ENCODE results near the gene KEAP1.
"Not testable (repeated sequence)": the region's sequence is repeated elsewhere in the genome, so short reads cannot be mapped to it uniquely, and the experiment has no call there.

KEAP1 gene

GRCh38 chr19:10462042-10462441 is 41.1 kb downstream of the KEAP1 start:
- not testable (repeated sequence) for H3K4me3 ChIP-seq (ENCODE audit: insufficient read depth in 1 of 2, low read depth in 1 of 2, low read length in 2 of 2); H3K27ac ChIP-seq (ENCODE audit: low read length, poor library complexity, severe bottlenecking); H2AK5ac ChIP-seq (ENCODE audit: low read length, severe bottlenecking); H2BK120ac ChIP-seq (ENCODE audit: low read depth, low read length); H4K8ac ChIP-seq (ENCODE audit: low read length); H2AFZ ChIP-seq (ENCODE audit: low read depth, low read length); H2BK5ac ChIP-seq (ENCODE audit: low read depth, low read length, poor library complexity, severe bottlenecking); H2BK12ac ChIP-seq (ENCODE audit: low read length in 2 of 2); H3K27me3 ChIP-seq (ENCODE audit: control insufficient read depth in 1 of 2, insufficient read depth in 1 of 2, low read length in 2 of 2); H3K4me2 ChIP-seq (ENCODE audit: low read length, poor library complexity, severe bottlenecking); H2BK15ac ChIP-seq (ENCODE audit: low read depth, poor library complexity, severe bottlenecking); H3K79me1 ChIP-seq (replicated peaks; ENCODE audit: low read length, poor library complexity, severe bottlenecking); H3K4ac ChIP-seq (ENCODE audit: low read depth in 1 of 2, low read length in 2 of 2); H3K9me3 ChIP-seq (ENCODE audit: control insufficient read depth, low read length); H3K23ac ChIP-seq (ENCODE audit: low read length in 2 of 2); H3K14ac ChIP-seq (ENCODE audit: low read length in 2 of 2); H3K9ac ChIP-seq (ENCODE audit: low read length); DNase-seq; H3K4me1 ChIP-seq (ENCODE audit: control insufficient read depth, insufficient read depth, low read depth, low read length); H4K91ac ChIP-seq (ENCODE audit: low read length)
- 96% methylated on average over 10 of the region's 15 CpGs for WGBS
- Histone ChIP-seq H3K36me3 (ENCODE audit: control insufficient read depth in 1 of 2, insufficient read depth in 2 of 2, low read depth in 1 of 2, low read length in 2 of 2) (peaks cover 13 to 24% of the 10 kb centered on the region in 2 experiments), H3K18ac (ENCODE audit: low read depth in 1 of 2, low read length in 2 of 2) (peak overlapping the region in 1 of 2 experiments; percentile 50)

DNA sequence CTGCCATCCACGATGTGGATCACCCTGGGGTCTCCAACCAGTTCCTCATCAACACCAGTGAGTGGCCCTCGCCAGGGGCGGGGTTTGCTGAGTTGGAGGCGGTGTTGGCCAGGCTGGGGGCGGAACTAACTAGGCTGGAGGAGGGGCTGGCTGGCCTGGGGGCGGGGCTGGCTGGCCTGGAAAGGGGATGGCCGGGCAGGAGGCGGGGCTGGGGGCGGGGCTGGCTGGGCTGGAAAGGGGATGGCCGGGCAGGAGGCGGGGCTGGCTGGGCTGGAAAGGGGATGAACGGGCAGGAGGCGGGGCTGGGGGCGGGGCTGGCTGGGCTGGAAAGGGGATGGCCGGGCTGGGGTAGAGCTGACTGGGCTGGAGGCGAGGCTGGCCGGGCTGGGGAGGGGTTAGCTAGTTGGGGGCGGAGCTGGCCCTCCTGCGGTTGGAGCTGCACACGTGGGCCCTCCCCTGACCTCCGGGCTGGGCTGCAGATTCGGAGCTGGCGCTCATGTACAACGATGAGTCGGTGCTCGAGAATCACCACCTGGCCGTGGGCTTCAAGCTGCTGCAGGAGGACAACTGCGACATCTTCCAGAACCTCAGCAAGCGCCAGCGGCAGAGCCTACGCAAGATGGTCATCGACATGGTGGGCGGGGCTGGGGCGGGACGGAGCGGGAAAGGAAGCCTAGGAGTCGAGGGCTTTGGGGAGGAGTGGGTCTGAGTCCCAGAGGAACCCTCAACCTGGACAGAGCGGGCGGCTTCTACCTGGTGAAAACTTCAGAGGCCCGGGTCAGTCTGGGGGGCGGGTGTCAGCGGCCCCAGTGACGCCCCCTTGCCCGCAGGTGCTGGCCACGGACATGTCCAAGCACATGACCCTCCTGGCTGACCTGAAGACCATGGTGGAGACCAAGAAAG is 41.9 kb downstream of the KEAP1 start:
- Histone ChIP-seq H4K8ac (ENCODE audit: low read length) (no peak overlapping the region), H3K9me3 (ENCODE audit: control insufficient read depth, low read length) (no peaks in the 10 kb centered on the region), H2BK120ac (ENCODE audit: low read depth, low read length) (no peak overlapping the region), H3K18ac (ENCODE audit: low read depth in 1 of 2, low read length in 2 of 2) (peak overlapping the region in 1 of 2 experiments; percentile 50), H3K9ac (ENCODE audit: low read length) (no peak overlapping the region), H4K91ac (ENCODE audit: low read length) (no peak overlapping the region), H3K36me3 (ENCODE audit: control insufficient read depth in 1 of 2, insufficient read depth in 2 of 2, low read depth in 1 of 2, low read length in 2 of 2) (peaks cover 9 to 19% of the 10 kb centered on the region in 2 experiments), H2BK15ac (ENCODE audit: low read depth, poor library complexity, severe bottlenecking) (no peak overlapping the region), H3K23ac (ENCODE audit: low read length in 2 of 2) (no peak overlapping the region), H3K4me1 (ENCODE audit: control insufficient read depth, insufficient read depth, low read depth, low read length) (peaks cover 9% of the 10 kb centered on the region), H2AFZ (ENCODE audit: low read depth, low read length) (peak overlapping the region; percentile 81), H2BK5ac (ENCODE audit: low read depth, low read length, poor library complexity, severe bottlenecking) (no peak overlapping the region), H3K14ac (ENCODE audit: low read length in 2 of 2) (no peak overlapping the region), H2AK5ac (ENCODE audit: low read length, severe bottlenecking) (no peak overlapping the region), H3K79me1 (replicated peaks; ENCODE audit: low read length, poor library complexity, severe bottlenecking) (no peaks in the 10 kb centered on the region), H3K4ac (ENCODE audit: low read depth in 1 of 2, low read length in 2 of 2) (no peak overlapping the region), H2BK12ac (ENCODE audit: low read length in 2 of 2) (peak overlapping the region in 1 of 2 experiments; percentile 57), H3K4me2 (ENCODE audit: low read length, poor library complexity, severe bottlenecking) (peak overlapping the region; percentile 98), H3K27me3 (ENCODE audit: control insufficient read depth in 1 of 2, insufficient read depth in 1 of 2, low read length in 2 of 2) (no peaks in the 10 kb centered on the region), H3K27ac (ENCODE audit: low read length, poor library complexity, severe bottlenecking) (no peak overlapping the region), H3K4me3 (ENCODE audit: insufficient read depth in 1 of 2, low read depth in 1 of 2, low read length in 2 of 2) (peak overlapping the region; percentile 45 to 61)
- peak; percentile 93 for DNase-seq
- WGBS = 13% methylated on average over 43 of the region's 45 CpGs

GRCh38 chr19:10460714-10461046 is 42.5 kb downstream of the KEAP1 start:
- H2BK5ac ChIP-seq (ENCODE audit: low read depth, low read length, poor library complexity, severe bottlenecking) = no peak overlapping the region
- 45% methylated on average over 7 of the region's 8 CpGs for WGBS

DNA sequence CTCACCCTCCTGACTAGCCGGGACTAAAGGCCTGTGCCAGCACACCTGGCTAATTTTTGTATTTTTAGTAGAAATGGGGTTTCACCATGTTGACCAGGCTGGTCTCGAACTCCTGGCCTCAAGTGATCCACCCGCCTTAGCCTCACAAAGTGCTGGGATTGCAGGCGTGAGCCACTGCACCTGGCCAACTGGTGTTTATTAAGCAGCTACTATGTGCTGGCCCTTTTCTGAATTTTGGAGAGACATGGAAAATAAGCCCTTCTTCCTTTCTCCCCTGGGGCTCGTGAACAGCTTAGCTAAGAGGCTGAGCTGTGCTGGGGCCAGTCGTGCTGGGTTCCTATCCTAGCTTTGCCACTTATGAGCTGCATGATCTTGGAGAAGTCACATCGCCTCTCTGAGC is 44.4 kb downstream of the KEAP1 start:
- H4K8ac ChIP-seq (ENCODE audit: low read length); H2BK12ac ChIP-seq (ENCODE audit: low read length in 2 of 2); H3K23ac ChIP-seq (ENCODE audit: low read length in 2 of 2); H3K27ac ChIP-seq (ENCODE audit: low read length, poor library complexity, severe bottlenecking); H3K4ac ChIP-seq (ENCODE audit: low read depth in 1 of 2, low read length in 2 of 2); H3K14ac ChIP-seq (ENCODE audit: low read length in 2 of 2); H3K4me1 ChIP-seq (ENCODE audit: control insufficient read depth, insufficient read depth, low read depth, low read length); H4K91ac ChIP-seq (ENCODE audit: low read length); H3K27me3 ChIP-seq (ENCODE audit: control insufficient read depth in 1 of 2, insufficient read depth in 1 of 2, low read length in 2 of 2); H2BK5ac ChIP-seq (ENCODE audit: low read depth, low read length, poor library complexity, severe bottlenecking); H3K4me2 ChIP-seq (ENCODE audit: low read length, poor library complexity, severe bottlenecking); DNase-seq; H3K4me3 ChIP-seq (ENCODE audit: insufficient read depth in 1 of 2, low read depth in 1 of 2, low read length in 2 of 2); H2BK15ac ChIP-seq (ENCODE audit: low read depth, poor library complexity, severe bottlenecking); H3K9me3 ChIP-seq (ENCODE audit: control insufficient read depth, low read length); H3K9ac ChIP-seq (ENCODE audit: low read length); H2AFZ ChIP-seq (ENCODE audit: low read depth, low read length); H3K79me1 ChIP-seq (replicated peaks; ENCODE audit: low read length, poor library complexity, severe bottlenecking); H2BK120ac ChIP-seq (ENCODE audit: low read depth, low read length); H2AK5ac ChIP-seq (ENCODE audit: low read length, severe bottlenecking); H3K18ac ChIP-seq (ENCODE audit: low read depth in 1 of 2, low read length in 2 of 2): not testable (repeated sequence)
- 88% methylated on average over 7 of the region's 7 CpGs for WGBS
- peaks cover 8 to 13% of the 10 kb centered on the region in 2 experiments for H3K36me3 ChIP-seq (ENCODE audit: control insufficient read depth in 1 of 2, insufficient read depth in 2 of 2, low read depth in 1 of 2, low read length in 2 of 2)

More at GRCh38 chr19:10460714-10461046, 42.5 kb downstream of the KEAP1 start:
- H4K91ac ChIP-seq (ENCODE audit: low read length) = no peak overlapping the region
- no peak overlapping the region for H2BK15ac ChIP-seq (ENCODE audit: low read depth, poor library complexity, severe bottlenecking)
- peaks cover 9 to 19% of the 10 kb centered on the region in 2 experiments for H3K36me3 ChIP-seq (ENCODE audit: control insufficient read depth in 1 of 2, insufficient read depth in 2 of 2, low read depth in 1 of 2, low read length in 2 of 2)
- DNase-seq = no peak
- no peak overlapping the region for H2AFZ ChIP-seq (ENCODE audit: low read depth, low read length)
- no peak overlapping the region for H3K4ac ChIP-seq (ENCODE audit: low read depth in 1 of 2, low read length in 2 of 2)
- no peak overlapping the region for H2AK5ac ChIP-seq (ENCODE audit: low read length, severe bottlenecking)
- peaks cover 9% of the 10 kb centered on the region for H3K4me1 ChIP-seq (ENCODE audit: control insufficient read depth, insufficient read depth, low read depth, low read length)
- H3K14ac ChIP-seq (ENCODE audit: low read length in 2 of 2) = no peak overlapping the region
- H3K27me3 ChIP-seq (ENCODE audit: control insufficient read depth in 1 of 2, insufficient read depth in 1 of 2, low read length in 2 of 2) = no peaks in the 10 kb centered on the region
- no peak overlapping the region for H3K27ac ChIP-seq (ENCODE audit: low read length, poor library complexity, severe bottlenecking)
- no peaks in the 10 kb centered on the region for H3K79me1 ChIP-seq (replicated peaks; ENCODE audit: low read length, poor library complexity, severe bottlenecking)
- H3K18ac ChIP-seq (ENCODE audit: low read depth in 1 of 2, low read length in 2 of 2) = no peak overlapping the region
- H4K8ac ChIP-seq (ENCODE audit: low read length) = no peak overlapping the region
- no peak overlapping the region for H3K9ac ChIP-seq (ENCODE audit: low read length)
- no peak overlapping the region for H3K23ac ChIP-seq (ENCODE audit: low read length in 2 of 2)
- H3K4me2 ChIP-seq (ENCODE audit: low read length, poor library complexity, severe bottlenecking) = no peak overlapping the region
- no peaks in the 10 kb centered on the region for H3K9me3 ChIP-seq (ENCODE audit: control insufficient read depth, low read length)
- no peak overlapping the region for H3K4me3 ChIP-seq (ENCODE audit: insufficient read depth in 1 of 2, low read depth in 1 of 2, low read length in 2 of 2)
- no peak overlapping the region for H2BK120ac ChIP-seq (ENCODE audit: low read depth, low read length)
- H2BK12ac ChIP-seq (ENCODE audit: low read length in 2 of 2) = no peak overlapping the region
